WERI-Rb-1 (cell line): ENCODE data around the gene GLRX5.
A peak's percentile ranks its signal among the peaks of the same experiment; 100 is the strongest.

Experiments used
- DNase-seq: peaks from one replicate; pipeline ENCODE4 v3.0.0-alpha.2; 2020
- H3K27ac ChIP-seq: fragments of 250-450 bp; sonication (Bioruptor Pico); 2 replicates; pipeline ENCODE4 v1.5.1; 2020; ENCODE audit warnings: mild to moderate bottlenecking, moderate library complexity
- H3K27me3 ChIP-seq: fragments of 250-450 bp; sonication (Bioruptor Pico); 2 replicates; pipeline ENCODE4 v1.5.1; 2021; ENCODE audit warnings: mild to moderate bottlenecking, low read depth, moderate library complexity; ENCODE audit not compliant: insufficient read depth, severe bottlenecking
- H3K36me3 ChIP-seq: fragments of 250-450 bp; sonication (Bioruptor Pico); 2 replicates; pipeline ENCODE4 v1.5.1; 2020; ENCODE audit warnings: mild to moderate bottlenecking, moderate library complexity
- H3K4me3 ChIP-seq: 2 replicates; pipeline ENCODE4 v1.5.1; 2011; ENCODE audit warnings: low read depth, mild to moderate bottlenecking, control low read depth, low read length
- H3K9me3 ChIP-seq: fragments of 250-450 bp; sonication (Bioruptor Pico); 2 replicates; pipeline ENCODE4 v1.5.1; 2021; ENCODE audit warnings: mild to moderate bottlenecking, moderate library complexity; ENCODE audit not compliant: severe bottlenecking
- TF ChIP-seq, protein P1 (sequence below): IDR thresholded peaks from 2 replicates; pipeline ENCODE4 v1.5.1; 2011; ENCODE audit warnings: low read depth, mild to moderate bottlenecking, control low read depth, inconsistent platforms, low read length

GLRX5 gene

DNA sequence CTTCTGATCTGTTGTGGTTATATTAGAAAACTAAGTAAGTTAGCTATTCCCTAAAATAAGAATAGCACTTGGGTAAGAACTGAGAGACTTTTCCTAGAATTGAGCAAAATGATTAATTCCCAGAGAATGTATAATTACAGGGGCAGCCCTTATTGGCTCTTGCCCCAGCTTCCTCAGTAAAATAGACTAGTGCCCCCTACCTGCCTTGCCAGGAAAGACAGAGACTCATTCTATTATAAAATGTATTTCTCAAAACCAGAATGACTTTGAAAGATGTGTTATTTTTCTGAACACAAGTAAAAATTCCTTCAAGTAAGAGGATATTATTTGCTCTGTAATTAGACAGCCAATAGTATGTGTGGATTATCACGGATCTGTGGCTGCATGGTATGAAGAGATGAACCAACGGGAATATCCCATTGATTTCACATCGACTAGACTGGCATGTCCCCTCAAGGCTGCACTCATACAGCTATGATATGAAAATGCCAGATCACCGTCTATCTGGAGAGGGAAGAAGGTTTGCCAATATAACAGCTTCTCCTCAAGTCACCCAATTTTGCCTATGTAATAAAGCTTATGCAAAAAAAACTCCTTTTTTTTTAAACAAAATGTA lies 7.4 kb upstream of the GLRX5 start:
- Histone ChIP-seq H3K9me3 (no peaks in the 10 kb centered on the region), H3K36me3 (peaks cover 23% of the 10 kb centered on the region), H3K27ac (no peak overlapping the region), H3K4me3 (no peak overlapping the region), H3K27me3 (no peaks in the 10 kb centered on the region)
- DNase-seq: peak; percentile 30
- TF ChIP-seq, protein P1, sequence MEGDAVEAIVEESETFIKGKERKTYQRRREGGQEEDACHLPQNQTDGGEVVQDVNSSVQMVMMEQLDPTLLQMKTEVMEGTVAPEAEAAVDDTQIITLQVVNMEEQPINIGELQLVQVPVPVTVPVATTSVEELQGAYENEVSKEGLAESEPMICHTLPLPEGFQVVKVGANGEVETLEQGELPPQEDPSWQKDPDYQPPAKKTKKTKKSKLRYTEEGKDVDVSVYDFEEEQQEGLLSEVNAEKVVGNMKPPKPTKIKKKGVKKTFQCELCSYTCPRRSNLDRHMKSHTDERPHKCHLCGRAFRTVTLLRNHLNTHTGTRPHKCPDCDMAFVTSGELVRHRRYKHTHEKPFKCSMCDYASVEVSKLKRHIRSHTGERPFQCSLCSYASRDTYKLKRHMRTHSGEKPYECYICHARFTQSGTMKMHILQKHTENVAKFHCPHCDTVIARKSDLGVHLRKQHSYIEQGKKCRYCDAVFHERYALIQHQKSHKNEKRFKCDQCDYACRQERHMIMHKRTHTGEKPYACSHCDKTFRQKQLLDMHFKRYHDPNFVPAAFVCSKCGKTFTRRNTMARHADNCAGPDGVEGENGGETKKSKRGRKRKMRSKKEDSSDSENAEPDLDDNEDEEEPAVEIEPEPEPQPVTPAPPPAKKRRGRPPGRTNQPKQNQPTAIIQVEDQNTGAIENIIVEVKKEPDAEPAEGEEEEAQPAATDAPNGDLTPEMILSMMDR: peak; percentile 51; the same call in 1 of the 2 replicates

DNA sequence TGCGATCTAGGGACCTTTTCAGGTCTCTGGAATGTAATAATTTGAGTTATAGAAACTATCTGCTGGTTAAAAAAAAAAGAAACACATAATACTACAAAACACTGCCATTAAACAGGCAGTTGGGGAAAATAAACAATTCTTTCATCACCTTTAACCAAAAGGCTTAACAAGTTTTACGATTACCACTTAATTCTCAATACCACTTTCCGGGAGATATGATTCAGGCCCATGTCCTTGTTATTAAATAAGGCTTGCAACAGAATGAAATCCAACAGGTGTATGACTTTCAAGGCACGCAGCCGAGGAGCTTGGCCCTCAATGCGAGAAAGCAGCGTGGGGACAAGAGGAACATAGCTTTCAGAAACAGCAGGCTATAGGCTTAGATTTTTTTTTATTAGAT lies 5.6 kb upstream of the GLRX5 start:
- TF ChIP-seq, protein P1: no peak
- peaks cover 27% of the 10 kb centered on the region for H3K36me3 ChIP-seq
- no peak for DNase-seq

DNA sequence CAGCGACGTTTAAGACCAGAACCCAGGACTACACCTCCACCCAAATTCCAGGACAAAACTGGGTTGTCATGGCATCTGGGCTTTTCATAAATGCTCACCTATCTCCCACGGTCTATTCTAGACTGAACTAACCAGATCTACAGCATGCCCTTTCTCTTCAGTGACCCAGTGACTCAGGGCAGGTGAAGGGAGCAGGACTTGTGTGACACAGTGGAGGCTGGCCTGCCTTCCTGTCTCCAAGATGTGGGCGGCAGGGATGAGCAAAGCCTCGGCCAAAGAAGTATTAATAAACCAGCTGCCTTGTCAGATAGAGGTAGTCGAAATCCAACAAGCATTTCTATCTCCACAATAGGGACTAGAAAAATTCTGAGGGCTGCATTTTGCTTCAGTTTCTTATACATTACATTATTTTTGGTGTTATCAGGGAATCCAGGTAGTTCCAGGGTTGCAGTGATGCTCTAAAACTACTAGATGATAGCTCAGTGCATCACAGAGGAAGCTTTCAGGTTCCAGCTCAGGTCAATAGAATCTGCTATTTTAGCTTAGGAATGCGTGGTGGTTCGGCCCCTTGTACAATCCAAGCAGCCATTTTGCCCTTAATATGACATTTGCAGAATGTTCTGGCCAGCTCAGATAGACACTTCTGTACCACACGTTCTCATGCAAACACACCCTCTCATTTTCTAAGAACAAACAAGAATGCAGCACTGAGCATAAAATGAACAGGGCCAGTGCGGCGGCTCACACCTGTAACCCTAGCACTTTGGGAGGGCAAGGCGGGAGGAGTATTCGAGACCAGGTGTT lies 4.2 kb upstream of the GLRX5 start:
- H3K4me3 ChIP-seq: no peak overlapping the region
- no peaks in the 10 kb centered on the region for H3K27me3 ChIP-seq
- no peaks in the 10 kb centered on the region for H3K9me3 ChIP-seq
- H3K36me3 ChIP-seq: peaks cover 27% of the 10 kb centered on the region
- TF ChIP-seq, protein P1: no peak
- no peak overlapping the region for H3K27ac ChIP-seq
- DNase-seq: no peak

More for the DNA sequence above, 5.6 kb upstream of the GLRX5 start:
- no peaks in the 10 kb centered on the region for H3K27me3 ChIP-seq
- H3K27ac ChIP-seq: no peak overlapping the region
- H3K4me3 ChIP-seq: no peak overlapping the region
- H3K9me3 ChIP-seq: no peaks in the 10 kb centered on the region

DNA sequence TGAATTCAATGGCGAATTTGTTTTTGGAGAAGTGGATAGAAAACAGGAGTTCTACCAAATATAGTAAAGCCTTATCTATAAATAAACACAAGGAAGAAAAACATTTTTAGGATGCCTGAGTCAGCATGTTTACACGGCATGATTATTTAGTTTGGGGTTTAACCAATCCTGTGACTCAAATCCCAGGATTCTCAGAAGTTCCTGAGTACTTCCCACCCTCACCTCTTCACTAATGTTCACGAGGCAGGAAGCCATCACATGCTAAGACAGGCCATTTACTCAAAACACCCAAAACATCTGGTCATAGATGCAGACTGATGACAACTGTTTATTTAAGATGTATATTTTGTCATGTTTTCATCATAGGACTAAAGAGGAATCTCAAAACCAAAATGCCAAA lies 3.4 kb upstream of the GLRX5 start:
- H3K9me3 ChIP-seq: no peaks in the 10 kb centered on the region
- H3K27ac ChIP-seq: no peak overlapping the region
- peaks cover 27% of the 10 kb centered on the region for H3K36me3 ChIP-seq
- TF ChIP-seq, protein P1: no peak
- DNase-seq: no peak
- no peak overlapping the region for H3K4me3 ChIP-seq
- no peaks in the 10 kb centered on the region for H3K27me3 ChIP-seq

DNA sequence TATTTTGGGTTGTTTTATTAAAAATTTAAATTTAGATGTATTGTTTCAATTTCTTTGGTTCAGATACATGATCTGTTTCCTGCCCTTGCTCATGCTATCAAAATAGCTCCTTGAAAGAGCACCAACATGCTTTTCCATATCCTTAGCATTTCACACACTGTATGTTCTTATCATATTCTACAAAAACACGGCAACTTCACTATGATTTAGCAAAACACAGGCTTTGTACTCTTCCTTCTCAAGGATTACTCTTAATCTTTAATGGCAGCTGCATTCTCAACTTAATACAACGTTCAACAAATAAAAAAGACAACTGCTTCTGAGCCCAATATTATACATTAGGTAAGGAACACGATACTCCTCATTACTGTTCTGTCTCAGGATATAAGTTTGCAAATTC lies 2.9 kb upstream of the GLRX5 start:
- Histone ChIP-seq H3K27ac (no peak overlapping the region), H3K27me3 (no peaks in the 10 kb centered on the region), H3K4me3 (no peak overlapping the region), H3K36me3 (peaks cover 27% of the 10 kb centered on the region), H3K9me3 (no peaks in the 10 kb centered on the region)
- TF ChIP-seq, protein P1: no peak
- DNase-seq: no peak
